OCI-LY1 (cell line): Measurements from ENCODE around the gene IBA57.

Experiments
- H2AFZ ChIP-seq: fragments of 200-600 bp; sonication (generic), shearing (Covaris generic); 2 replicates; pipeline ENCODE4 v1.6.0; 2014; ENCODE audit warnings: antibody characterized with exemption, mild to moderate bottlenecking, low read length
- H3F3A ChIP-seq: fragments of 200-600 bp; sonication (generic), shearing (Covaris generic); 2 replicates; pipeline ENCODE4 v1.6.0; 2014; ENCODE audit warnings: mild to moderate bottlenecking, antibody characterized with exemption, low read length, moderate library complexity; ENCODE audit not compliant: insufficient read depth
- H3K27ac ChIP-seq: fragments of 200-600 bp; sonication (generic); 2 replicates; pipeline ENCODE4 v1.5.1; 2014; ENCODE audit warnings: low read length, mixed run types, mild to moderate bottlenecking, low read depth; ENCODE audit not compliant: poor library complexity, severe bottlenecking
- H3K27me3 ChIP-seq: fragments of 200-600 bp; sonication (generic); 2 replicates; pipeline ENCODE4 v1.6.0; 2014; ENCODE audit warnings: antibody characterized with exemption, mild to moderate bottlenecking, low read length, moderate library complexity; ENCODE audit not compliant: insufficient read depth
- H3K36me3 ChIP-seq: fragments of 200-600 bp; sonication (generic); 2 replicates; pipeline ENCODE4 v1.6.1; 2014; ENCODE audit warnings: mild to moderate bottlenecking, antibody characterized with exemption, low read length, moderate library complexity, mixed read lengths; ENCODE audit not compliant: insufficient read depth
- H3K4me1 ChIP-seq: fragments of 200-600 bp; sonication (generic); 2 replicates; pipeline ENCODE4 v1.5.1; 2014; ENCODE audit warnings: mild to moderate bottlenecking, low read length, moderate library complexity; ENCODE audit not compliant: insufficient read depth, severe bottlenecking
- H3K4me2 ChIP-seq: fragments of 200-600 bp; sonication (generic), shearing (Covaris generic); 2 replicates; pipeline ENCODE4 v1.6.1; 2014; ENCODE audit warnings: low read length
- H3K4me3 ChIP-seq: fragments of 200-600 bp; sonication (generic); 2 replicates; pipeline ENCODE4 v1.5.1; 2014; ENCODE audit warnings: low read length, low read depth, mild to moderate bottlenecking, mixed read lengths; ENCODE audit not compliant: poor library complexity, severe bottlenecking
- H3K79me2 ChIP-seq: fragments of 200-600 bp; shearing (Covaris generic); 2 replicates; pipeline ENCODE4 v1.6.1; 2016; ENCODE audit warnings: mixed run types, low read length, mixed read lengths; ENCODE audit not compliant: insufficient read depth
- H3K9ac ChIP-seq: fragments of 200-600 bp; sonication (generic), shearing (Covaris generic); 2 replicates; pipeline ENCODE4 v1.6.1; 2014; ENCODE audit warnings: mild to moderate bottlenecking, low read length, mixed read lengths
- H3K9me2 ChIP-seq: fragments of 200-600 bp; sonication (generic), shearing (Covaris generic); 2 replicates; pipeline ENCODE4 v1.6.1; 2014; ENCODE audit warnings: low read depth, mild to moderate bottlenecking, low read length, mixed read lengths
- H3K9me3 ChIP-seq: fragments of 200-600 bp; shearing (Covaris generic); 2 replicates; pipeline ENCODE4 v1.6.1; 2014; ENCODE audit warnings: low read length, mixed read lengths
- H4K20me1 ChIP-seq: fragments of 200-600 bp; sonication (generic), shearing (Covaris generic); 2 replicates; pipeline ENCODE4 v1.6.0; 2016; ENCODE audit warnings: mild to moderate bottlenecking, low read length; ENCODE audit not compliant: insufficient read depth
- EZH2 ChIP-seq: fragments of 200-600 bp; sonication (generic), shearing (Covaris generic); IDR thresholded peaks from 2 replicates; pipeline ENCODE4 v1.8.0; 2017; ENCODE audit warnings: borderline replicate concordance, mixed run types, mild to moderate bottlenecking, antibody characterized with exemption, low read length, moderate library complexity, mixed read lengths
- TF ChIP-seq, protein P1 (sequence below): fragments of 200-600 bp; sonication (generic), shearing (Covaris generic); IDR thresholded peaks from 2 replicates; pipeline ENCODE4 v1.5.1; 2017; ENCODE audit warnings: mild to moderate bottlenecking, antibody characterized with exemption, low read length, moderate library complexity, mixed read lengths

The IBA57 gene

GRCh38 chr1:228176461-228177182, 11.0 kb downstream of the IBA57 start:
- H3K36me3 ChIP-seq, result no peaks in the 10 kb centered on the region
- no peaks in the 10 kb centered on the region for H3K9me3 ChIP-seq
- H3K79me2 ChIP-seq, result no peaks in the 10 kb centered on the region
- H3K4me1 ChIP-seq, result no peaks in the 10 kb centered on the region
- H3K27ac ChIP-seq, result no peak overlapping the region
- no peak overlapping the region for H3K4me2 ChIP-seq
- H4K20me1 ChIP-seq, result no peaks in the 10 kb centered on the region
- H3K4me3 ChIP-seq, result no peak overlapping the region
- no peak for TF ChIP-seq EZH2
- TF ChIP-seq, protein P1, sequence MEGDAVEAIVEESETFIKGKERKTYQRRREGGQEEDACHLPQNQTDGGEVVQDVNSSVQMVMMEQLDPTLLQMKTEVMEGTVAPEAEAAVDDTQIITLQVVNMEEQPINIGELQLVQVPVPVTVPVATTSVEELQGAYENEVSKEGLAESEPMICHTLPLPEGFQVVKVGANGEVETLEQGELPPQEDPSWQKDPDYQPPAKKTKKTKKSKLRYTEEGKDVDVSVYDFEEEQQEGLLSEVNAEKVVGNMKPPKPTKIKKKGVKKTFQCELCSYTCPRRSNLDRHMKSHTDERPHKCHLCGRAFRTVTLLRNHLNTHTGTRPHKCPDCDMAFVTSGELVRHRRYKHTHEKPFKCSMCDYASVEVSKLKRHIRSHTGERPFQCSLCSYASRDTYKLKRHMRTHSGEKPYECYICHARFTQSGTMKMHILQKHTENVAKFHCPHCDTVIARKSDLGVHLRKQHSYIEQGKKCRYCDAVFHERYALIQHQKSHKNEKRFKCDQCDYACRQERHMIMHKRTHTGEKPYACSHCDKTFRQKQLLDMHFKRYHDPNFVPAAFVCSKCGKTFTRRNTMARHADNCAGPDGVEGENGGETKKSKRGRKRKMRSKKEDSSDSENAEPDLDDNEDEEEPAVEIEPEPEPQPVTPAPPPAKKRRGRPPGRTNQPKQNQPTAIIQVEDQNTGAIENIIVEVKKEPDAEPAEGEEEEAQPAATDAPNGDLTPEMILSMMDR, result no peak
- H3K9me2 ChIP-seq, result no peaks in the 10 kb centered on the region
- no peaks in the 10 kb centered on the region for H3K27me3 ChIP-seq
- no peak overlapping the region for H3K9ac ChIP-seq
- H2AFZ ChIP-seq, result no peak overlapping the region
- H3F3A ChIP-seq, result no peaks in the 10 kb centered on the region

DNA sequence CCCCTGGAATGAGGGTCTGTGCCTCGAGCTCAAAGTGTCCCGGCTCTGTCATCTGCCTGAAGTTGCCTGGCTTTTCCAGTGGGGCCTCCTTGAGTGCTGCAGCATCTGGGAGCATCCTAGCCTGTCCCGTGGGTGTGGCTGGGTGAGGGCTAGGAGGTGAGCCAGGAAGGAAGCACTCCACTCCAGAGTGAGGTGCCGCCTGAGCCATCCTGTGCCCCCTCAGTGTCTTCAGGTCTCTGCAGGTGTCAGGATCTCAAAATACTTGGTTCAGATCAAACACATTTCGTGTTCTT, 11.5 kb downstream of the IBA57 start:
- no peaks in the 10 kb centered on the region for H3F3A ChIP-seq
- no peak overlapping the region for H3K4me2 ChIP-seq
- no peak overlapping the region for H3K9ac ChIP-seq
- H3K9me2 ChIP-seq, result no peaks in the 10 kb centered on the region
- H3K4me3 ChIP-seq, result no peak overlapping the region
- TF ChIP-seq, protein P1, result no peak
- TF ChIP-seq EZH2, result no peak
- no peaks in the 10 kb centered on the region for H3K27me3 ChIP-seq
- no peaks in the 10 kb centered on the region for H3K36me3 ChIP-seq
- H3K79me2 ChIP-seq, result no peaks in the 10 kb centered on the region
- no peaks in the 10 kb centered on the region for H3K4me1 ChIP-seq
- no peaks in the 10 kb centered on the region for H4K20me1 ChIP-seq
- no peak overlapping the region for H3K27ac ChIP-seq
- H3K9me3 ChIP-seq, result no peaks in the 10 kb centered on the region
- no peak overlapping the region for H2AFZ ChIP-seq

- Histone ChIP-seq H3K9me2 (no peaks in the 10 kb centered on the region), H3F3A (no peaks in the 10 kb centered on the region), H4K20me1 (no peaks in the 10 kb centered on the region), H3K9me3 (no peaks in the 10 kb centered on the region), H3K4me1 (no peaks in the 10 kb centered on the region), H3K27me3 (no peaks in the 10 kb centered on the region), H3K27ac (no peak overlapping the region), H2AFZ (no peak overlapping the region), H3K9ac (no peak overlapping the region), H3K4me2 (no peak overlapping the region), H3K36me3 (no peaks in the 10 kb centered on the region), H3K4me3 (no peak overlapping the region), H3K79me2 (no peaks in the 10 kb centered on the region)
- TF ChIP-seq, protein P1, result no peak
- no peak for TF ChIP-seq EZH2
Observed at GRCh38 chr1:228177721-228178710, 12.4 kb downstream of the IBA57 start.
